ENCODE measurements around the gene FAM98C. TPM values are rescaled to one million over a fixed set of nuclear protein-coding genes. Genes with fewer than 3 reads are reported as not detected.

The FAM98C gene
- total RNA-seq, 2 experiments from 2014 or later, result 21.9 to 31.1 TPM

- POLR2A ChIA-PET, result interaction anchor here (0.7 kb wide), 1 partner anchor 392 kb away, joined by 4 read pairs; no protein-coding TSS in a partner anchor
- H2AFZ ChIP-seq (ENCODE audit: low read length), result no peak overlapping the region
- TF ChIP-seq CTCF (conservative IDR thresholded peaks at IDR 0.05; ENCODE audit: low read length), result no peak
- no peak for TF ChIP-seq EZH2phosphoT487 (IDR thresholded peaks at IDR 0.05; ENCODE audit: borderline replicate concordance, low read depth, low read length)
- H3K9me2 ChIP-seq (ENCODE audit: insufficient read depth, low read length), result no peaks in the 10 kb centered on the region
- H4K20me1 ChIP-seq (ENCODE audit: insufficient read depth, low read length), result no peaks in the 10 kb centered on the region
- CTCF ChIA-PET (ENCODE audit: unreplicated experiment), result no interaction called here
- H3K4me3 ChIP-seq (ENCODE audit: low read depth, low read length, poor library complexity, severe bottlenecking), result no peak overlapping the region
- DNase-seq (ENCODE audit: low spot score), result no peak
- intact Hi-C loops (cut with micrococcal nuclease; ENCODE audit: unreplicated experiment), result no loop called here
- H3K4me1 ChIP-seq (ENCODE audit: insufficient read depth, low read length, poor library complexity, severe bottlenecking), result no peaks in the 10 kb centered on the region
- no peak overlapping the region for H3K4me2 ChIP-seq (ENCODE audit: low read length)
- no peak overlapping the region for H3K27ac ChIP-seq (ENCODE audit: low read depth, low read length, poor library complexity, severe bottlenecking)
- H3K36me3 ChIP-seq (ENCODE audit: insufficient read depth, low read length), result no peaks in the 10 kb centered on the region
- no peaks in the 10 kb centered on the region for H3K79me2 ChIP-seq (ENCODE audit: insufficient read depth, low read depth, low read length)
- no TSS peak for BruUV-seq (replicated peaks)
- H3K9me3 ChIP-seq (ENCODE audit: low read length), result no peaks in the 10 kb centered on the region
Measured at GRCh38 chr19:38429811-38430156, 26.9 kb downstream of the FAM98C start.

- BruUV-seq (replicated peaks), result no TSS peak
- Histone ChIP-seq H3K4me1 (ENCODE audit: insufficient read depth, low read length, poor library complexity, severe bottlenecking) (no peaks in the 10 kb centered on the region), H4K20me1 (ENCODE audit: insufficient read depth, low read length) (no peaks in the 10 kb centered on the region), H3K27ac (ENCODE audit: low read depth, low read length, poor library complexity, severe bottlenecking) (no peak overlapping the region), H3K9me2 (ENCODE audit: insufficient read depth, low read length) (no peaks in the 10 kb centered on the region), H3K4me2 (ENCODE audit: low read length) (no peak overlapping the region), H3K79me2 (ENCODE audit: insufficient read depth, low read depth, low read length) (no peaks in the 10 kb centered on the region), H3K36me3 (ENCODE audit: insufficient read depth, low read length) (no peaks in the 10 kb centered on the region), H2AFZ (ENCODE audit: low read length) (no peak overlapping the region), H3K4me3 (ENCODE audit: low read depth, low read length, poor library complexity, severe bottlenecking) (no peak overlapping the region), H3K9me3 (ENCODE audit: low read length) (no peaks in the 10 kb centered on the region)
- ChIA-PET POLR2A (no interaction called here), CTCF (ENCODE audit: unreplicated experiment) (no interaction called here)
- DNase-seq (ENCODE audit: low spot score), result no peak
- intact Hi-C loops (cut with micrococcal nuclease; ENCODE audit: unreplicated experiment), result no loop called here
- no peak for TF ChIP-seq CTCF (conservative IDR thresholded peaks at IDR 0.05; ENCODE audit: low read length)
- TF ChIP-seq EZH2phosphoT487 (IDR thresholded peaks at IDR 0.05; ENCODE audit: borderline replicate concordance, low read depth, low read length), result no peak
Measured at GRCh38 chr19:38430931-38431330, 28.0 kb downstream of the FAM98C start.

- POLR2A ChIA-PET, result no interaction called here
- intact Hi-C loops (cut with micrococcal nuclease; ENCODE audit: unreplicated experiment), result no loop called here
- TF ChIP-seq EZH2phosphoT487 (IDR thresholded peaks at IDR 0.05; ENCODE audit: borderline replicate concordance, low read depth, low read length) (no peak), CTCF (conservative IDR thresholded peaks at IDR 0.05; ENCODE audit: low read length) (no peak)
- H3K36me3 ChIP-seq (ENCODE audit: insufficient read depth, low read length), result no peaks in the 10 kb centered on the region
- no peaks in the 10 kb centered on the region for H3K79me2 ChIP-seq (ENCODE audit: insufficient read depth, low read depth, low read length)
- H2AFZ ChIP-seq (ENCODE audit: low read length), result no peak within 1 kb of the TSS
- H3K27ac ChIP-seq (ENCODE audit: low read depth, low read length, poor library complexity, severe bottlenecking), result no peak within 1 kb of the TSS
- no peaks in the 10 kb centered on the region for H3K4me1 ChIP-seq (ENCODE audit: insufficient read depth, low read length, poor library complexity, severe bottlenecking)
- CTCF ChIA-PET (ENCODE audit: unreplicated experiment), result no interaction called here
- H3K9me3 ChIP-seq (ENCODE audit: low read length), result no peaks in the 10 kb centered on the region
- no peak within 1 kb of the TSS for H3K4me2 ChIP-seq (ENCODE audit: low read length)
- BruUV-seq (replicated peaks), result no TSS peak
- no peaks in the 10 kb centered on the region for H3K9me2 ChIP-seq (ENCODE audit: insufficient read depth, low read length)
- no peaks in the 10 kb centered on the region for H4K20me1 ChIP-seq (ENCODE audit: insufficient read depth, low read length)
- H3K4me3 ChIP-seq (ENCODE audit: low read depth, low read length, poor library complexity, severe bottlenecking), result no peak within 1 kb of the TSS
- peak; percentile 27 for DNase-seq (ENCODE audit: low spot score)
Measured at GRCh38 chr19:38433268-38433733, 30.4 kb downstream of the FAM98C start, which contains the start of gene RYR1. Gene RYR1, plus strand, starts transcription at chr19:38433691. Its CDS starts 139 bp downstream, at chr19:38433830.

All from OCI-LY7 (cell line).